Measurements from ENCODE around the gene PDE7B.
A peak's percentile ranks its signal among the peaks of the same experiment; 100 is the strongest.

PDE7B gene

GRCh38 chr6:135983718-135984343, 132.3 kb downstream of the PDE7B start:
- no peak for DNase-seq (ENCODE audit: low read depth, low spot score)

GRCh38 chr6:135985471-135985870, 134.0 kb downstream of the PDE7B start:
- no peak for DNase-seq (ENCODE audit: low read depth, low spot score)

GRCh38 chr6:135987226-135987625, 135.7 kb downstream of the PDE7B start:
- no peak for DNase-seq (ENCODE audit: low read depth, low spot score)

DNA sequence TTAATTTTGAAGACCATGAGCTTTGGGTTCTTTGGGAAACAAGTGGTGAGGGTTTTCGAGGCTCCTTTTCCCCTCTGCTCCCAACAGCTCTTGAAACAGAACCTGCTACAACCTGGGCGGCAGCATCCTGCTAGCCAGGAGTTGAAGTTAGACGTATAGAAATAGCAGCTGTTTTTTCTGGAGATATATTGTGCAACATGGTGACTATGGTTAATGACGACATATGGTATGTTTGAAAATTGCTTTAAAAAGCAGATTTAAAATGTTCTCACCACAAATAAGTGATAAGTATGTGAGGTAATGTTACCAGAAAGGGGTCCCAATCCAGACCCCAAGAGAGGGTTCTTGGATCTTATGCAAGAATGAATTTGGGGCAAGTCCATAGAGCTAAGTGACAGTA, 138.9 kb downstream of the PDE7B start:
- no peak for DNase-seq (ENCODE audit: low read depth, low spot score)

GRCh38 chr6:135990855-135991464, 139.5 kb downstream of the PDE7B start:
- no peak for DNase-seq (ENCODE audit: low read depth, low spot score)

DNA sequence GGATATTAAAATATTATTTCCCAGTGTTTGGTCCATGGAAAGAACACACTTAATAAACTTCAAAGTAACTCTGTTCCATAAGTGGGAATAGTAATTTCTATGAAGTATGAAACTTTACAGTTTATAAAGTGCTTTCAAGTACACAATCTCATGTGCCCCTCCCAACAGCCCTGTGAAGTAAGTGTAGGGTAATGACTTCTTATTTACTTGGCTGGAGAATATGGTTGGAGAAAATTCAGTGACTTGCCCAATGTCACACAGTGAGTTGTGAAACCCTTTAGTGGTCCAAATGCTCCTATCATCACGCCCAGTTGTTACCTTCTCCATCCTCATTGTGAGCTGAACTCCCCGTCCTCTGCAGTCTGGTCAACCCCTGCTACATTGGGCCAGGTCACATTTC, 141.2 kb downstream of the PDE7B start:
- no peak for DNase-seq (ENCODE audit: low read depth, low spot score)

DNA sequence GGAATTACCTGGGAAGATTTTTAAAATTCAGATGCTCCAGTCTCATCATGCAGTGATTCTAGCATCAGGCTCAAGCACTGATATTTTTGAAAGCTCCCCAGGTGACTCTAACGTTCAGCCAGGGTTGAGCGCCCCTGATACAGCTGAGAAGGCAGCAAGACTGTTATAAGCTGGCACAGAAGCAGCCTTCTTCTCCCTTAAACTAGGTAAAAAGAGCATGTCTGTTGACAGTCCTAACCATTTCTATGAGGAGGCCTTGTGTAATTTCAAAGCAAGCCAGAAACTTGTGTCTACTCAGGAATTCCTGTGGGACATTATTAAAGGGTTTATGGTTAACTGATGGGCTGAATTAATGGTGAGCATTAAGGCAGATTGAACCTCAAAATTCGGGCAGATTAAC, 141.9 kb downstream of the PDE7B start:
- no peak for DNase-seq (ENCODE audit: low read depth, low spot score)

GRCh38 chr6:135994857-135995544, 143.5 kb downstream of the PDE7B start:
- DNase-seq (ENCODE audit: low read depth, low spot score): peak; percentile 60

DNA sequence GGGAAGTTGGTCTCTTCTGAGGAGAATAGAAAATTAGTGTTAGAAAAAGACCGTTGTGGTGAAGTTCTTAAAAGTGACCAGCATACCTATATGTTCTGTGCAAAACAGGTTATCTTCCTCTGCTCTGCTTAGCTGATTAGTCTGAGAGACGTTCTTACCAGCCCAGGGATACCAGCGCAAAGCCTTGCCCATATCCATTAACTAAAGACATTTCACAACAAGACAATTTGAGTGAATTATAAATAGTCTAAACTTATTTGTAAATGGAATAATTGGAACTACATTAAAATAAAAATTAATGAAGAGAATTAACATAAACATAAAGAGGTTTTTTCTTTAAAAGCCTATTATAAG, 144.0 kb downstream of the PDE7B start:
- DNase-seq (ENCODE audit: low read depth, low spot score): no peak

GRCh38 chr6:135996668-135997067, 145.2 kb downstream of the PDE7B start:
- DNase-seq (ENCODE audit: low read depth, low spot score): no peak

DNA sequence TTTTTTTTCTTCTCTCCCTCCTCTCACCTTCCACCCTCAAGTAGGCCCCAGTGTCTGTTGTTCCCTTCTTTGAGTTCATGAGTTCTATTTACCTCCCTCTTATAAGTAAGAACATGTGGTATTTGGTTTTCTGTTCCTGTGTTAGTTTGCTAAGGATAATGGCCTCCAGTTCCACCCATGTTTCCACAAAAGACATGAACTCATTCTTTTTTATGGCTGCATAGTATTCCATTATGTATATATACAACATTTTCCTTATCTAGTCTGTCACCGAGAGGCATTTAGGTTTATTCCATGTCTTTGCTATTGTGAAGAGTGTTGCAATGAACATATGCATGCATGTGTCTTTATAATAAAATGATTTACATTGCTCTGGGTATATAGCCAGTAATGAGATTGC, 147.9 kb downstream of the PDE7B start:
- DNase-seq (ENCODE audit: low read depth, low spot score): no peak

DNA sequence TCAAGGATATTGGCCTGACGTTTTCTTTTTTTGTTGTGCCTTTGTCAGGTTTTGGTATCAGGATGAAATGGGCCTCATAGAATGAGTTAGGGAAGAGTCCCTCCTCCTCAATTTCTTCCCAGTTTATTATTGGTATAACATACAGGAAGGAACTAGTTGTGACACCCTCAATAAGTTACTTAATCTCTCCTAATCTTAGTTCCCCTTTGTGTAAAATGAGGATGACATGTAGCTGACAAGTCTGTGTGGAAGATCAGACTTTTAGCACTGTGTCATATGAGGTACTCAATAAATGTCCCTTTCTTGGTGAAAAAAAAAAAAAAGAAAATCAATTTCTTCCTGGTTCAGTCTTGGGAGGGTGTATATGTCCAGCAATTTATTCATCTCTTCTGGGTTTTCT, 155.8 kb downstream of the PDE7B start:
- no peak for DNase-seq (ENCODE audit: low read depth, low spot score)

- no peak for DNase-seq (ENCODE audit: low read depth, low spot score)
Measured at GRCh38 chr6:136011475-136011874, 160.0 kb downstream of the PDE7B start.

- no peak for DNase-seq (ENCODE audit: low read depth, low spot score)
Measured at GRCh38 chr6:136012198-136012887, 160.8 kb downstream of the PDE7B start.

DNA sequence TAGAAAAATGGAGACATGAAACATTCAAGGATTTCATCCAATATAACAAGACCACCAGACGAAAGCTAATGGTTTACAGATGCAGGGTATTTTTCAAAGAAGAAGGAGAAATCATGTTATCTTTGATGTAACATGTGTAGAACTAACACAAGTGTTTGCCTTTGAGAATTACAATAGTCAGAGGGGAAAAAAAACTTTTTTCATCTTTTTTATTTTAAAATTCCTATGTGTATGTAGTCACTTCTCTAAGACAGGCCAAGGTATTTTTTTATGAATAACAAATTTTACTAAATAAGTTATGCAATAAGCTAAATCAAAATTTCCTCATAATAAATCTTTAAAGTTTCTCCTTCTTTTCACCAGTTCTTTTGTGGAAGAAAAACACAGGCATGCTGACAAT, 161.4 kb downstream of the PDE7B start:
- no peak for DNase-seq (ENCODE audit: low read depth, low spot score)

- peak; percentile 97 for DNase-seq (ENCODE audit: low read depth, low spot score)
Measured at GRCh38 chr6:136014454-136015437, 163.2 kb downstream of the PDE7B start.

DNA sequence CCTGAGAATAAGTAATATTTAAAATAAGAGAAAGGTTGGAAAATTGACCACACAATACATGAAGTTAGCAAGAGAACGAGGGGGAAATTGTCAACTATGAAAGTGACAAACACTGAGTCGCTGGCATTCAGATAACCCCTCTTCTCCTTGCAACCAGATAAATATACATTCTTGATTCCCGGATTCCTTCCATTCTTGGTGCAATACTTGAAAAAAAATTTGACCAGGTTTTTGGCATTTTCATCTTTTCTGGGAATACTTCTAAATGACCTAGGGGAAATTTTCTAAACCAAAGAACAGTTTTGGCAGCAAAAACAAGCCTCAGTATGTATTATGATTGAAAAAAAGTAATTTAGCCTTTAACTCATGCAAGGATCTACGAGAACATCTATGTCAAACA, 164.0 kb downstream of the PDE7B start:
- DNase-seq (ENCODE audit: low read depth, low spot score): no peak

- DNase-seq (ENCODE audit: low read depth, low spot score): peak; percentile 86
Measured at GRCh38 chr6:136016228-136017225, 165.0 kb downstream of the PDE7B start.

- DNase-seq (ENCODE audit: low read depth, low spot score): no peak
Measured at GRCh38 chr6:136020691-136021090, 169.2 kb downstream of the PDE7B start.

- no peak for DNase-seq (ENCODE audit: low read depth, low spot score)
Measured at GRCh38 chr6:136022224-136022874, 170.8 kb downstream of the PDE7B start.
